BE2C (cell line): Measurements from ENCODE around the gene ALAD.
"Not testable (repeated sequence)": the region's sequence is repeated elsewhere in the genome, so short reads cannot be mapped to it uniquely, and the experiment has no call there.

Source experiments
- DNase-seq: peaks from one replicate; pipeline ENCODE4 v3.0.0-alpha.2; 2020
- H3K27me3 ChIP-seq: fragments of 250-450 bp; sonication (Bioruptor Pico); 2 replicates; pipeline ENCODE4 v1.5.1; 2020; ENCODE audit warnings: mild to moderate bottlenecking
- H3K36me3 ChIP-seq: fragments of 250-450 bp; sonication (Bioruptor Pico); 2 replicates; pipeline ENCODE4 v1.5.1; 2020; ENCODE audit warnings: mild to moderate bottlenecking
- H3K4me1 ChIP-seq: fragments of 250-450 bp; sonication (Bioruptor Pico); 2 replicates; pipeline ENCODE4 v1.5.1; 2020
- H3K4me3 ChIP-seq: 2 replicates; pipeline ENCODE4 v1.5.1; 2011; ENCODE audit warnings: low read depth, low read length
- H3K9me3 ChIP-seq: fragments of 250-450 bp; sonication (Bioruptor Pico); 2 replicates; pipeline ENCODE4 v1.5.1; 2020
- TF ChIP-seq, protein P1 (sequence below): IDR thresholded peaks from 2 replicates; pipeline ENCODE4 v1.5.1; 2012; ENCODE audit warnings: mild to moderate bottlenecking, low read depth, low read length

The ALAD gene

DNA sequence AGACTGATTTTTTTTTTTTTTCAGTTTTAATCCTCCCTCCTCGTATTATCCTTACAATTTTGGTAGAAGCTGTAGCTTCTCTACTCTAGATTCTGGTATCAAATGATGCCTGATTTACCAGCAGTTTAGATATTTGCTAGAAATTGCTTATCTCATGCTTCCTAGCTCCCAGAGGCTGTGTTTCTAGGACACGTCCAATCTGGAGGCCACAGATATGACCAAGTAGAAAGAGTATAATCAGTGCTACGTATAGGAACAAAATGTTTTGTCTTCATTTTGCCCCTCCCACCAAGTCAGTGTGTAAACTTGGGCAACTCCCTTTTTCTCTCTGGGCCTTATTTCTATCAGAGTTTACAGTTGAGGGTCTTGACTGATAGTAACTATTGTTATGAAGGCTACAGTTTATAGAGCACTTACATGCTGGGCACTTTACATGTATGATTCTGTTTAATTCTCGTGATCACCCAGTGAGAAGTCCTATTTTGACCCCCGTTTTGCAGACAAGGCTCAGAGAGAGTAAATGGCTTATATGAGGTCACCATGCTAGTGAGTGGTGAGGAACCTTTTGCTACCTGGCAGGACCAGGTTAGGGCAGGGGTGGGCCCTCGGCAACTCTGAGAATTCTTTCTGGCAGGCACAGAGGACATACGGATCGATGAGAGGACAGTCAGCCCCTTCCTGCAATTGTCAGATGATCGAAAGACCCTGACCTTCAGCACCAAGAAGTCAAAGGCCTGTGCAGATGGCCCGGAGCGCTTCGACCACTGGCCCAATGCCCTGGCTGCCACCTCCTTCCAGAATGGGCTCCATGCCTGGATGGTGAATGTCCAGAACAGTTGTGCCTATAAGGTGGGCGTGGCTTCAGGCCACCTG is 31.9 kb downstream of the ALAD start:
- no peak for DNase-seq
- Histone ChIP-seq H3K9me3 (no peaks in the 10 kb centered on the region), H3K27me3 (no peaks in the 10 kb centered on the region), H3K4me1 (peaks cover 4% of the 10 kb centered on the region), H3K4me3 (no peak overlapping the region), H3K36me3 (no peaks in the 10 kb centered on the region)
- TF ChIP-seq, protein P1, sequence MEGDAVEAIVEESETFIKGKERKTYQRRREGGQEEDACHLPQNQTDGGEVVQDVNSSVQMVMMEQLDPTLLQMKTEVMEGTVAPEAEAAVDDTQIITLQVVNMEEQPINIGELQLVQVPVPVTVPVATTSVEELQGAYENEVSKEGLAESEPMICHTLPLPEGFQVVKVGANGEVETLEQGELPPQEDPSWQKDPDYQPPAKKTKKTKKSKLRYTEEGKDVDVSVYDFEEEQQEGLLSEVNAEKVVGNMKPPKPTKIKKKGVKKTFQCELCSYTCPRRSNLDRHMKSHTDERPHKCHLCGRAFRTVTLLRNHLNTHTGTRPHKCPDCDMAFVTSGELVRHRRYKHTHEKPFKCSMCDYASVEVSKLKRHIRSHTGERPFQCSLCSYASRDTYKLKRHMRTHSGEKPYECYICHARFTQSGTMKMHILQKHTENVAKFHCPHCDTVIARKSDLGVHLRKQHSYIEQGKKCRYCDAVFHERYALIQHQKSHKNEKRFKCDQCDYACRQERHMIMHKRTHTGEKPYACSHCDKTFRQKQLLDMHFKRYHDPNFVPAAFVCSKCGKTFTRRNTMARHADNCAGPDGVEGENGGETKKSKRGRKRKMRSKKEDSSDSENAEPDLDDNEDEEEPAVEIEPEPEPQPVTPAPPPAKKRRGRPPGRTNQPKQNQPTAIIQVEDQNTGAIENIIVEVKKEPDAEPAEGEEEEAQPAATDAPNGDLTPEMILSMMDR = no peak

DNA sequence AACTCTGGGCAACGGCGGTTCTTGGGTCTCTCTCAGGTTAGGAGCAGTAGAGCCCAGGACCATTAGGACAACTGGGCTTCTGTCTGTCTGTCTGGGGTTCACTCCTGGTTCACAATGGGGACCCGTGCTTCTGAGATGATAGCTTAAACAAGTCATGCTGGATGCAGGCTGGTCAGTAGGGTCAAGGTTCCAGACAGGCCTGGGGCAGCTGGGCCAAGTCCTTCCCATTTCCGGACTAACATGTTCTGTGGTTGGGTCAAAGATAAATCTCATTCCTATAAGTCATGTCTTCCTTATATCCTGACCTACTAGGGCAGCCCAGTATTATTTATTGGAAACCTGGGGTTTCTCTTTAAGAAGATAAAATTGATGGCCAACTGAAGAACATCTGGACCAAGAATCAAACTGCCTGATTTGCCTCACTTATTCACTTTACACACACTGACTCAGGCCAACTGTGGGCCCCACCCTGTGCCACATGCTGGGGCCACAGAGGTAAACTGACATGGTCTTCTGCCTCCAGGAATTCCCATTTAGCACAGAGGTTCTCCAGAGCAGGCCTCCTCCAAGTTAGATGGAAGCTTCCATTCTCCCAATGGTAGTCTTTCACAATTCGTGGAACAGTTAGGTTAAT is 32.6 kb downstream of the ALAD start:
- H3K27me3 ChIP-seq = no peaks in the 10 kb centered on the region
- H3K9me3 ChIP-seq = no peaks in the 10 kb centered on the region
- no peak for DNase-seq
- peaks cover 4% of the 10 kb centered on the region for H3K4me1 ChIP-seq
- TF ChIP-seq, protein P1 = no peak
- no peaks in the 10 kb centered on the region for H3K36me3 ChIP-seq
- no peak overlapping the region for H3K4me3 ChIP-seq

DNA sequence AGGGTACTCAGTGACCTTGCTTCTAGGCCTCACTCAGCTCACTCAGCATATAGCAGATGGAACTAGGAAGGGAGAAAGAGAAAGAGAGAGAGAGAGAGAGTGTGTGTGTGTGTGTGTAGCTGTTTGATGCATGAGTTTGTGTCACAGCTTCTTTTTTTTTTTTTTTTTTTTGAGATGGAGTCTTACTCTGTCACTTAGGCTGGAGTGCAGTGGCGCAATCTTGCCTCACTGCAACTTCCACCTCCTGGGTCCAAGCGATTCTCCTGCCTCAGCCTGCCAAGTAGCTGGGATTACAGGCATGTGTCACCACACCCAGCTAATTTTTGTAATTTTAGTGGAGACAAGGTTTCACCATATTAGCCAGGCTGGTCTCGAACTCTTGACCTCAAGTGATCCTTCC is 35.4 kb downstream of the ALAD start:
- not testable (repeated sequence) for H3K36me3 ChIP-seq

GRCh38 chr9:113364951-113365350 is 36.1 kb downstream of the ALAD start:
- Histone ChIP-seq H3K4me3 (no peak overlapping the region), H3K4me1 (peaks cover 4% of the 10 kb centered on the region), H3K36me3 (no peaks in the 10 kb centered on the region), H3K27me3 (no peaks in the 10 kb centered on the region), H3K9me3 (no peaks in the 10 kb centered on the region)
- no peak for DNase-seq
- TF ChIP-seq, protein P1 = no peak

More for the DNA sequence above, 35.4 kb downstream of the ALAD start:
- H3K4me3 ChIP-seq, DNase-seq, H3K27me3 ChIP-seq, H3K9me3 ChIP-seq, H3K4me1 ChIP-seq: not testable (repeated sequence)

- no peaks in the 10 kb centered on the region for H3K9me3 ChIP-seq
Observed at GRCh38 chr9:113363336-113363735, 37.7 kb downstream of the ALAD start.

DNA sequence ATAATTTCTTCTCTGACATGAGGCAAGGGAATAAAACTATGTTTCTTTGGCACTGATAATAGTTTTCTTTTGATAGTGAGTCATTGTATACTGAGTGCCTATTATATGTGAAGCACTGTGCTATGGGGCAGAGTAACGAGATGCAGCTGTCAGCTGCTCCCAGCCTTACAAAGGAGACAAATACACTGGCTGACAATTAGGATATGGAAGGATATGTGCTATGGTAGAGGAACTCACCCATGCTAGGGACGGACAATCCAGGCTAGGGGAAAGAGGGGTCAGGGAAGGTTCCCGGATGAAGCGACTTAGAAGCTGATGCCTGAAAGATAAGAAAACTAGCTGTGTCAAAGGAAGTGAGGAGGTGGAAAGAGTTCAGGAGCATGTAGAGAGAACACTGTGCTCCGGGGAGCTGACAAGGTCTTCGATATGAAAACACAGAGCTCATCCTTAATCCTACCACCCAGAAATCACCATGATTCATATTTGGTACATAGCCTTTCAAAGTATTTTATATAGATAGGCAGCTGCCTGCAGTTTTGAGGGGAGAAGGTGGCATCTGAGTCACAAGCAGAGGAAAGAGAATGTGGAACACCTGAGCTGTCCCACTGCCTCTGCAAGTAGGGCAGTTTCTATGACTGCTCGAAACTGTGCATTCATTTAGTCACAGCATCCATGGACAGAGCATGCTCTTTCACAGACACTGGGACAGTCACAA is 39.6 kb downstream of the ALAD start:
- Histone ChIP-seq H3K27me3 (peaks cover 3% of the 10 kb centered on the region; the same call in 1 of the 2 replicates), H3K4me1 (peaks cover 4% of the 10 kb centered on the region), H3K36me3 (no peaks in the 10 kb centered on the region), H3K9me3 (no peaks in the 10 kb centered on the region), H3K4me3 (no peak overlapping the region)
- no peak for DNase-seq
- TF ChIP-seq, protein P1 = no peak

More at GRCh38 chr9:113363336-113363735, 37.7 kb downstream of the ALAD start:
- Histone ChIP-seq H3K4me1 (peaks cover 4% of the 10 kb centered on the region), H3K27me3 (no peaks in the 10 kb centered on the region), H3K4me3 (no peak overlapping the region), H3K36me3 (no peaks in the 10 kb centered on the region)
- no peak for DNase-seq
- TF ChIP-seq, protein P1 = no peak
